HEK293 (cell line): ENCODE data around the gene PIGN.

ENCODE experiments used
- CTCF ChIA-PET: fragments of 350-600 bp; formaldehyde crosslinking; extraction: SDS; loops from one replicate; lab custom pipeline; 2021; ENCODE audit warnings: antibody characterized with exemption; lab: Yijun Ruan, JAX
- POLR2A ChIA-PET: fragments of 300-600 bp; formaldehyde crosslinking; extraction: SDS; loops from one replicate; lab custom pipeline; 2020; ENCODE audit warnings: antibody characterized with exemption, inconsistent platforms; lab: Yijun Ruan, JAX
- H3K27ac ChIP-seq: fragments of 200-500 bp; sonication (Bioruptor generic); 2 replicates; pipeline ENCODE4 v1.5.1; 2014; ENCODE audit warnings: low read depth, low read length, control low read depth, inconsistent platforms; ENCODE audit errors: extremely low read depth
- H3K36me3 ChIP-seq, 2 experiments: fragments of 200-500 bp in 1 of 2; sonication (Bioruptor generic) in 1 of 2; 1 replicate in 1 of 2; 2 replicates in 1 of 2; pipeline ENCODE4 v1.5.1; 2014 to 2017; ENCODE audit warnings: inconsistent platforms in 2 of 2, low read length in 2 of 2; ENCODE audit not compliant: control insufficient read depth in 2 of 2, insufficient read depth in 1 of 2
- H3K4me1 ChIP-seq: fragments of 200-500 bp; sonication (Bioruptor generic); 2 replicates; pipeline ENCODE4 v1.5.1; 2014; ENCODE audit warnings: mild to moderate bottlenecking, low read length, inconsistent platforms; ENCODE audit not compliant: control insufficient read depth, insufficient read depth
- H3K4me3 ChIP-seq: 2 replicates; pipeline ENCODE4 v1.5.1; 2011; ENCODE audit warnings: low read depth, mild to moderate bottlenecking, control low read depth, low read length, moderate library complexity
- H3K9me3 ChIP-seq: fragments of 200-500 bp; sonication (Bioruptor generic); 2 replicates; pipeline ENCODE4 v1.5.1; 2014; ENCODE audit warnings: low read depth, low read length, inconsistent platforms; ENCODE audit not compliant: control insufficient read depth, insufficient read depth
- AEBP2 ChIP-seq: fragments of 450-650 bp; formaldehyde crosslinking; IDR thresholded peaks from 2 replicates; pipeline ENCODE4 v1.5.1; 2016; ENCODE audit warnings: missing biosample characterization, missing genetic modification characterization, borderline replicate concordance
- MEIS1 ChIP-seq: sonication (generic); formaldehyde crosslinking; IDR thresholded peaks from 2 replicates; pipeline ENCODE4 v1.8.1; 2022; ENCODE audit warnings: missing genetic modification reagents, mild to moderate bottlenecking, borderline replicate concordance
- PRDM10 ChIP-seq: fragments of 450-650 bp; formaldehyde crosslinking; IDR thresholded peaks from 2 replicates; pipeline ENCODE4 v1.5.1; 2016; ENCODE audit warnings: missing biosample characterization, missing genetic modification characterization
- SCRT1 ChIP-seq: fragments of 450-650 bp; formaldehyde crosslinking; IDR thresholded peaks from 2 replicates; pipeline ENCODE4 v1.5.1; 2016; ENCODE audit warnings: missing biosample characterization, missing genetic modification characterization, borderline replicate concordance
- YY2 ChIP-seq: fragments of 450-650 bp; formaldehyde crosslinking; IDR thresholded peaks from 2 replicates; pipeline ENCODE4 v1.5.1; 2016; ENCODE audit warnings: missing biosample characterization, missing genetic modification characterization
- ZBTB17 ChIP-seq: fragments of 450-650 bp; formaldehyde crosslinking; IDR thresholded peaks from 2 replicates; pipeline ENCODE4 v1.5.1; 2016; ENCODE audit warnings: missing biosample characterization, missing genetic modification characterization
- ZBTB20 ChIP-seq: fragments of 450-650 bp; formaldehyde crosslinking; IDR thresholded peaks from 2 replicates; pipeline ENCODE4 v1.5.1; 2016; ENCODE audit warnings: missing biosample characterization, missing genetic modification characterization
- ZBTB48 ChIP-seq: fragments of 450-650 bp; formaldehyde crosslinking; IDR thresholded peaks from 2 replicates; pipeline ENCODE4 v1.5.1; 2016; ENCODE audit warnings: missing biosample characterization, missing genetic modification characterization
- ZFP69B ChIP-seq: fragments of 450-650 bp; formaldehyde crosslinking; IDR thresholded peaks from 2 replicates; pipeline ENCODE4 v1.5.1; 2016; ENCODE audit warnings: missing biosample characterization, missing genetic modification characterization
- ZNF155 ChIP-seq: fragments of 450-650 bp; formaldehyde crosslinking; IDR thresholded peaks from 2 replicates; pipeline ENCODE4 v1.5.1; 2016; ENCODE audit warnings: missing biosample characterization, missing genetic modification characterization
- ZNF221 ChIP-seq: fragments of 450-650 bp; formaldehyde crosslinking; IDR thresholded peaks from 2 replicates; pipeline ENCODE4 v1.5.1; 2017; ENCODE audit warnings: missing biosample characterization, missing genetic modification characterization, borderline replicate concordance
- ZNF248 ChIP-seq: fragments of 450-650 bp; formaldehyde crosslinking; IDR thresholded peaks from 2 replicates; pipeline ENCODE4 v1.5.1; 2017; ENCODE audit warnings: missing biosample characterization, missing genetic modification characterization
- ZNF274 ChIP-seq, 2 experiments: fragments of 200-500 bp in 1 of 2; fragments of 450-650 bp in 1 of 2; sonication (Bioruptor generic) in 1 of 2; formaldehyde crosslinking in 1 of 2; IDR thresholded peaks; 2 replicates each; pipeline versions ENCODE4 v1.5.1 to v1.6.1; 2014 to 2016; ENCODE audit warnings: borderline replicate concordance in 1 of 2, inconsistent platforms in 1 of 2, low read length in 1 of 2, missing biosample characterization in 1 of 2, missing genetic modification characterization in 1 of 2
- ZNF311 ChIP-seq: fragments of 450-650 bp; formaldehyde crosslinking; IDR thresholded peaks from 2 replicates; pipeline ENCODE4 v1.5.1; 2017; ENCODE audit warnings: missing biosample characterization, missing genetic modification characterization, borderline replicate concordance
- ZNF350 ChIP-seq: fragments of 450-650 bp; formaldehyde crosslinking; IDR thresholded peaks from 2 replicates; pipeline ENCODE4 v1.5.0; 2017; ENCODE audit warnings: missing biosample characterization, mild to moderate bottlenecking, missing genetic modification characterization
- ZNF404 ChIP-seq: fragments of 450-650 bp; formaldehyde crosslinking; IDR thresholded peaks from 2 replicates; pipeline ENCODE4 v1.5.1; 2017; ENCODE audit warnings: missing biosample characterization, missing genetic modification characterization
- ZNF488 ChIP-seq: fragments of 450-650 bp; formaldehyde crosslinking; IDR thresholded peaks from 2 replicates; pipeline ENCODE4 v1.5.1; 2016; ENCODE audit warnings: missing biosample characterization, missing genetic modification characterization
- ZNF530 ChIP-seq: fragments of 450-650 bp; formaldehyde crosslinking; IDR thresholded peaks from 2 replicates; pipeline ENCODE4 v1.5.1; 2016; ENCODE audit warnings: low read depth, missing biosample characterization, missing genetic modification characterization
- ZNF560 ChIP-seq: fragments of 450-650 bp; formaldehyde crosslinking; IDR thresholded peaks from 2 replicates; pipeline ENCODE4 v1.5.1; 2017; ENCODE audit warnings: missing biosample characterization, missing genetic modification characterization, borderline replicate concordance
- ZNF600 ChIP-seq: fragments of 450-650 bp; formaldehyde crosslinking; IDR thresholded peaks from 2 replicates; pipeline ENCODE4 v1.5.1; 2016; ENCODE audit warnings: missing biosample characterization, missing genetic modification characterization
- ZNF624 ChIP-seq: fragments of 450-650 bp; formaldehyde crosslinking; IDR thresholded peaks from 2 replicates; pipeline ENCODE4 v1.5.1; 2017; ENCODE audit warnings: missing biosample characterization, missing genetic modification characterization
- ZNF639 ChIP-seq: fragments of 450-650 bp; formaldehyde crosslinking; IDR thresholded peaks from 2 replicates; pipeline ENCODE4 v1.5.1; 2016; ENCODE audit warnings: missing biosample characterization, missing genetic modification characterization
- ZNF692 ChIP-seq: fragments of 450-650 bp; formaldehyde crosslinking; IDR thresholded peaks from 2 replicates; pipeline ENCODE4 v1.5.1; 2016; ENCODE audit warnings: missing biosample characterization, missing genetic modification characterization
- ZNF777 ChIP-seq: fragments of 450-650 bp; formaldehyde crosslinking; IDR thresholded peaks from 2 replicates; pipeline ENCODE4 v1.5.1; 2017; ENCODE audit warnings: missing biosample characterization, missing genetic modification characterization, borderline replicate concordance
- ZSCAN5A ChIP-seq: fragments of 450-650 bp; formaldehyde crosslinking; IDR thresholded peaks from 2 replicates; pipeline ENCODE4 v1.5.1; 2016; ENCODE audit warnings: missing biosample characterization, missing genetic modification characterization

Gene PIGN

GRCh38 chr18:62085756-62086155 lies 101.1 kb downstream of the PIGN start (continued):
- TF ChIP-seq ZSCAN5A (tag by site-specific recombination) (no peak), ZNF155 (no peak), ZNF248 (no peak)

- Histone ChIP-seq H3K4me1 (no peaks in the 10 kb centered on the region), H3K27ac (no peak overlapping the region)
- no peak for TF ChIP-seq ZNF560 (tag by site-specific recombination)
- TF ChIP-seq ZFP69B (tag by site-specific recombination), result no peak
- TF ChIP-seq ZBTB48, result no peak
- TF ChIP-seq ZNF639, result no peak
- TF ChIP-seq ZNF350, result no peak
- no peak for TF ChIP-seq ZNF221
- TF ChIP-seq MEIS1 (CRISPR knock-in tag), result no peak
- no peak for TF ChIP-seq ZNF624 (tag by site-specific recombination)
- TF ChIP-seq ZNF404 (tag by site-specific recombination), result no peak
- no peak for TF ChIP-seq ZNF274 (IDR thresholded peaks at IDR 0.05; ENCODE audit: low read length)
- no peak for TF ChIP-seq ZNF274 (tag by site-specific recombination; IDR thresholded peaks at IDR 0.05; ENCODE audit: borderline replicate concordance)
- no peak for TF ChIP-seq YY2 (tag by site-specific recombination)
- TF ChIP-seq ZBTB20 (tag by site-specific recombination), result no peak
- TF ChIP-seq ZNF311, result no peak
- no peak for TF ChIP-seq ZNF600 (tag by site-specific recombination)
- TF ChIP-seq ZNF530 (tag by site-specific recombination), result no peak
- TF ChIP-seq ZBTB17 (tag by site-specific recombination), result no peak
- no peak for TF ChIP-seq AEBP2 (tag by site-specific recombination)
- TF ChIP-seq, all 188 proteins: peak for 0
- Histone ChIP-seq H3K9me3 (no peaks in the 10 kb centered on the region), H3K4me3 (no peak overlapping the region), H3K36me3 (no peaks in the 10 kb centered on the region)
- POLR2A ChIA-PET, result no interaction called here
- CTCF ChIA-PET, result interaction anchor here (0.7 kb wide), 1 partner anchor 529 kb away, joined by 4 read pairs; no protein-coding TSS in a partner anchor
Measured at GRCh38 chr18:62081761-62082294, 105.0 kb downstream of the PIGN start.

GRCh38 chr18:62081248-62081647 lies 105.6 kb downstream of the PIGN start:
- CTCF ChIA-PET, result no interaction called here
- POLR2A ChIA-PET, result no interaction called here
- Histone ChIP-seq H3K36me3 (no peaks in the 10 kb centered on the region), H3K27ac (no peak overlapping the region), H3K9me3 (no peaks in the 10 kb centered on the region), H3K4me1 (no peaks in the 10 kb centered on the region), H3K4me3 (no peak overlapping the region)
- no peak for TF ChIP-seq SCRT1 (tag by site-specific recombination)
- no peak for TF ChIP-seq ZNF692
- TF ChIP-seq PRDM10, result no peak
- no peak for TF ChIP-seq ZNF777 (tag by site-specific recombination)
- no peak for TF ChIP-seq ZNF488 (tag by site-specific recombination)
